ENCODE measurements around the gene ADGRG1.
A peak's percentile ranks its signal among the peaks of the same experiment; 100 is the strongest.

The ADGRG1 gene

DNA sequence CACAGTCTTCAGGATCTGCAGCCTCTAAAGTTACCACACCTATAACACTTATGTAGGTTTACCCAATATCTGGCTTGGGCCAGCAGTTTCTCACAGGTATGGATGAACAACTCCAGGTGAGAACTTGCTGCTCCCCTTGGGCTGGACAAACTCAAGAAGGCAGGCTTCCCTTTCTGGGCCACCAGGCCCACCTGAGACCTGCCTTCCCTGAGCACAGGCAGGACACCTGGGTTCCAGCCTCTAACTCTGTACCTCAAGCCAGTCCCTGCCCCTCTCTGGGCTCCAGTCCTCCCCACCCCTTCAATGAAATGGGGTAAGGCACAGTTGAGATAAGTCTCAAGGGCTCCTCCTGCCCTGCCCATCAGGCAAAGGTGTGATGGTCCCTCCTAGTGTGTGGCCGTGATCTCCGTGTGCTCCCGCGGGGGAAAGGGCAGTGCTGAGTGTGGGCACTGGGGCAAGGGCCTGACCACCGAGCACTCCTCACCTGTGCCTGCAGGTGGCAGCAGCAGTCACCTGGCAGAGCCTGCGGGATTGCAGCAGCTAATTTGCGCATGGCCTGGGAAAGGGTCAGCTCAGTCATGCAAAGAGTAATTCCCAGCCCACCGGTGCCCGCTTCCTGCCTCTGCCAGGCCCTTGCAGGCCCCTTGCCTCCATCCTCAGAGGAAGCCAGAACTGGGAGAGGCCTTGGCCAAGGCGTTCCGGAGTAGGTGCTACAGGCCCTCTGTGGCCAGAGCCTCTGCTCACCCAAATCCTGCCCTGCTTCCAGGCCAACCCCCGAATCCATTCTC is 28.2 kb upstream of the ADGRG1 start:
- Mint-ChIP-seq H3K36me3 (peaks cover 11% of the 10 kb centered on the region), H3K27me3 (peaks cover 29% of the 10 kb centered on the region), H3K27ac (no peak overlapping the region), H3K9me3 (peaks cover 6% of the 10 kb centered on the region), H3K4me3 (no peak overlapping the region), H3K4me1 (peaks cover 15% of the 10 kb centered on the region)
- ATAC-seq = peak; percentile 59

DNA sequence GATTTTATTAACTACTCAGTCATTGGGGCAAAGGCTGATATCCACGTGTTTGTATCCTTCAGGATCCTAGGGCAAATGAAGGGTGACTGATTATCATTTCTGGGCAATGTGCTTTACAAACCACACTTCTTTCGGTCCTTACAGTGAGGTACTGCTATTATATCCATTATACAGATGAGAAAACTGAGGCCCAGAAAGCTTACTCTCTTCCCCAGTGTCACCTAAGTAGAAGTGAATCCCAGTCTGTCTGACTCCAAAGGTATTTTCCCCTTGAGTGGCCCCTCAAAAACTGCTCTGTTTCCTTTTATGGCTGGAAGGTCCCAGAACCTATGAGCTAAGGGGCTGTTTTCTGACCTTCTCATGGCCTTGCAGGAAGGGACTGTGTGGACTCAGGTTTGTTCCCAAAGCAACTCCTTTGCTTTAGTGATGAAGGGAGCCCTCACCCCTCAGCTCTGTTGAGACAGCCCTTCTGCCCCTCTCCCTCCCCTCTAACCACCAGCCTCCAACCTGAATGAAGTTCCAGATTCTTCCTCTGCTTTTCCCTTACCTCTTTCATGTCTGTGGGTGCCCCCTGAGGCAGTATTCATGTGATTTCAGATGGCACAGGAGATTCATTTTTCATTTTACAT is 27.4 kb upstream of the ADGRG1 start:
- H3K4me1 Mint-ChIP-seq = peaks cover 15% of the 10 kb centered on the region
- peaks cover 4% of the 10 kb centered on the region for H3K9me3 Mint-ChIP-seq
- peak overlapping the region; percentile 76 for H3K27ac Mint-ChIP-seq
- ATAC-seq = no peak
- H3K36me3 Mint-ChIP-seq = peaks cover 6% of the 10 kb centered on the region
- H3K4me3 Mint-ChIP-seq = no peak overlapping the region
- peaks cover 36% of the 10 kb centered on the region for H3K27me3 Mint-ChIP-seq

DNA sequence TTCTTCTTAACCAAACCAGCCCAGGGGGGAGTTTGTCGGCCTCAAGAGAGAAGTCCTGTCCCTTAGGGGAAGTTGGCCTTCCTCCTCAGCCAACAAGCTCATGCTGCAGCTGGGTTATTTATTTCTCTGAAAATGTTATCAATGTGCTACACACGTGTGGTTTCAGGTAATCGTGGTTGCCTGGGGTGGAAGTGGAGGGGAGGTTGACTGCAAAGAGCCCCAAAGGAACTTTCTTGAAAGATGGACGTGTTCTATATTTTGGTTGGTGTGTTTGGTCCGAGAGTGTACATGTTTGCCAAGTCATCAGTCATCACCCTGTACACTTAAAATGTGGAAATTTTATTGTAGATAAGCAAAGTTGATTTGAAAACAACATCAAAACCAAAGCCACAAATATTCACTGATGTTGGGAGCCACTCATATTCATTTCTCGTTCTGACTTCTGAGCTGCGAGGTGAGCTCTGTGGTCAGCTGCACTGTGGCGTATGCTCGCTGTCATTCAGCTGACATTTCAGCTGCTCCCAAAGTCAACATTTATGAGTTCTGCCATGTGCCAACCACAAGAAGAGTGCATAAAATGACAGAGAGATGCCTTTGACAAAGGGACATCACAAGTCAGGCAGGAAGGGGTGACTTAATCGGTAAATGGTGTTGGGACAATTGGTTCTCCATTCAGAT is 26.5 kb upstream of the ADGRG1 start:
- peaks cover 41% of the 10 kb centered on the region for H3K27me3 Mint-ChIP-seq
- peaks cover 4% of the 10 kb centered on the region for H3K9me3 Mint-ChIP-seq
- peak overlapping the region; percentile 76 for H3K27ac Mint-ChIP-seq
- peaks cover 15% of the 10 kb centered on the region for H3K4me1 Mint-ChIP-seq
- H3K36me3 Mint-ChIP-seq = peaks cover 6% of the 10 kb centered on the region
- H3K4me3 Mint-ChIP-seq = no peak overlapping the region
- peak; percentile 94 for ATAC-seq

DNA sequence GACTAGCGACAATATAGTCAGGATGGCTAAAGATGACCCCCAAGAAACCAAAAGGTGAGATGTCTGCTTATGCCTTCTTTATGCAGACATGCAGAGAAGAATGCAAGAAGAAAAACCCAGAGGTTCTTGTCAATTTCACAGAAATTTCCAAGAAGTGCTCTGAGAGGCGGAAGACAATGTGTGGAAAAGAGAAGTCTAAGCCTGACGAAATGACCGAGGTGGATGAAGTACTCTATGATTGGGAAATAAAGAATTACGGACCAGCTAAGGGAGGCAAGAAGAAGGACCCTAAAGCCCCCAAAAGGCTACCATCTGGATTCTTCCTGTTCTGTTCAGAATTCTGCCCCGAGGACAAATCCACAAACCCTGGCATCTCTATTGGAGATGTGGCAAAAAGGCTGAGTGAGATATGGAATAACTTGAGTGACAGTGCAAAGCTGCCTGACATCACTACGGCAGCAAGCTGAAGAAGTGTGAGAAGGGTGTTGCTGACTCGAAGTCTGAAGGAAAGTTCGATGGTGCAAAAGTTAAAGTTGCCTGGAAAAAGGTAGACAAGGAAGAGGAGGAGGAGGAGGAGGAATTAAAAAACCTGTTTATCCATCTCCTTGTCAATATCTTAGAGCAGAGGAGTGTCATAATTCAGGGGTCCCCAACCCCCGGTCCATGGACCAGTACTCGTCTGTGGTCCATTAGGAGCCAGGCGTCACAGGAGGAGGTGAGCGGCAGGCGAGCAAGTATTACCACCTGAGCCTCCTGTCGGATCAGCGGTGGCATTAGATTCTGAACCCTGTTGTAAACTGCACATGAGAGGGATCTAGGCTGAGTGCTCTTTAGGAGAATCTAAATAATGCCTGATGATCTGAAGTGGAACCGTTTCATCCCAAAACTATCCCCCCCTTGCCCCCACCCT is 25.1 kb upstream of the ADGRG1 start:
- Mint-ChIP-seq H3K27ac (no peak overlapping the region), H3K4me3 (no peak overlapping the region), H3K27me3 (peaks cover 45% of the 10 kb centered on the region), H3K36me3 (no peaks in the 10 kb centered on the region), H3K4me1 (peaks cover 15% of the 10 kb centered on the region), H3K9me3 (peaks cover under 1% of the 10 kb centered on the region)
- ATAC-seq = no peak

DNA sequence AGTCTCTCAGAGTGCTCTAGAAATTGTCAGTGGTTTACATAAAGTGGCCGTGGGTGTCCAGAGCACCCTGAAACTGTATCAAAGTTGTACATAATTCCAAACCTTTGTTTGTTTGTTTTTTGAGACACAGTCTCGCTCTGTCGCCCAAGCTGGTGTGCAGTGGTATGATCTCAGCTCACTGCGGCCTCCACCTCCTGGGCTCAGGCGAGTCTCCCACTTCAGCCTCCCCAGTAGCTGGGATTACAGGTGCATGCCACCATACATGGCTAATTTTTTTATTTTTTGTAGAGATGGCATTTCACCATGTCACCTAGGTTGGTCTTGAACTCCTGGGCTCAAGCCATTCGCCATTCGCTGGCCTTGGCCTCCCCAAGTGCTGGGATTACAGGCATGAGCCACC is 24.3 kb upstream of the ADGRG1 start:
- Mint-ChIP-seq H3K27me3 (peaks cover 41% of the 10 kb centered on the region), H3K4me3 (no peak overlapping the region), H3K27ac (no peak overlapping the region), H3K4me1 (peaks cover 18% of the 10 kb centered on the region), H3K36me3 (no peaks in the 10 kb centered on the region), H3K9me3 (no peaks in the 10 kb centered on the region)
- no peak for ATAC-seq

DNA sequence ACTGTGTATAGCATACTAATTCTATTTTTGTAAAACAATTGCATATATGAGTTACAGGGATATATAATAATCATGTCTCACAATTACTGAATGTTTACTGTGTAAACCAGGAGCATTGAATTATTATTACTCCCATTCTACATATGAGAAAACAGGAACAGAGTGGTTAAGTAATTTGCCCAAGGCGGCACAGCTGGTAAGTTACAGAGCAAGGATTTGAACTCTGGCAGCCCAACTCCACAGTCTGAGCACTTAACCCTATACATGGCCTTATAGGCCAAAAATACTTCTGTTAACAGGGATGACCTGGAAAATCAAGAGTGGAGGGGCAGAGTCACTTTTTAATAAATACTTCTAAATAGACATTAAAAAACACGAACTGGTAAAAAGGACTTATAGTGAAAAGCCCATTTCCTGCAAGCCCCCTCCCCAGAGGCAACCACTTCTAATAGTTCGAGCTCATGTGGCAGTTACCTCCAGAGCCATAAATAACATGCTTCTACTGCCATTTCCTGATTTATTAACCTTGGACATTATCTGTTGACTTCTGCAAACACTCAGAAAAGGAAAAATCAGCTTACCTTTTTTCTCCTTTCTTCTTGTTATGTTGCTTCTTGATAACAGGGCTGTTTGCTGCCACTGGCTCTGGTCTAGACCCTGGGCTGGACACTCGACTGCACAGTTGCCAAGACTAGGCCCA is 22.1 kb upstream of the ADGRG1 start:
- no peak overlapping the region for H3K4me3 Mint-ChIP-seq
- no peaks in the 10 kb centered on the region for H3K9me3 Mint-ChIP-seq
- no peaks in the 10 kb centered on the region for H3K36me3 Mint-ChIP-seq
- no peak overlapping the region for H3K27ac Mint-ChIP-seq
- H3K4me1 Mint-ChIP-seq = peaks cover 35% of the 10 kb centered on the region
- ATAC-seq = no peak
- peaks cover 43% of the 10 kb centered on the region for H3K27me3 Mint-ChIP-seq

DNA sequence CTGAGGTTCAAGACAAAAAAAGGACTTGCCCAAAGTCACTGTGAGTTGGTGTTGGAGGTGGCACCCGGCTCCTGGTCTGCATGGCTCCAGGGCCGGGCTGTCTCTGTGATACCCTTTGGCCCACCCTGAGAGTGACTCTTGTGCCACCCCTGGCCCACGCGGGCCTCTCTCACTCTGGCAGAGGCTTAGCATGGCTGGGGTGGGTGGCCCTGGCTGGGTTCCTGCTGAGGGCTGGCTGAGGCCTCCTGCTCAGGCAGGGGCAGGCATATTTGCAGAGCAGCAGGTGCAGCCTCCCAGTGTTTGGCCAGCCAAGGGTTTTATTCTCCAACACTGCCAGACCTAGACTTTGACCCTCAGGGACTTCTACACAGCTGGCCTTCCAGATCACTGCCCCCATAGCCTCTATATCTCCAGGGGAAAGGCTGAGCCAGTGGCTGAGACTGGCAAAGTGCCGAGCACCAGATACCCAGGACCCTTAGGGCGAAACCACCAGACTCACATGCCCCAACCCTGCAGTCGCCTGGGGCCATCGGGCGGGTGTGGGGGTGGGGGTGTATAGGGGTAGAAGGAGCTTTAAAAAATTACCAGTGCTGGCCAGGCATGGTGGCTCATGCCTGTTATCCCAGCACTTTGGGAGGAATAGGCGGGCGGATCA is 21.5 kb upstream of the ADGRG1 start:
- no peak overlapping the region for H3K27ac Mint-ChIP-seq
- H3K36me3 Mint-ChIP-seq = no peaks in the 10 kb centered on the region
- peaks cover 48% of the 10 kb centered on the region for H3K27me3 Mint-ChIP-seq
- H3K4me1 Mint-ChIP-seq = peaks cover 32% of the 10 kb centered on the region
- H3K4me3 Mint-ChIP-seq = no peak overlapping the region
- no peak for ATAC-seq
- H3K9me3 Mint-ChIP-seq = no peaks in the 10 kb centered on the region

DNA sequence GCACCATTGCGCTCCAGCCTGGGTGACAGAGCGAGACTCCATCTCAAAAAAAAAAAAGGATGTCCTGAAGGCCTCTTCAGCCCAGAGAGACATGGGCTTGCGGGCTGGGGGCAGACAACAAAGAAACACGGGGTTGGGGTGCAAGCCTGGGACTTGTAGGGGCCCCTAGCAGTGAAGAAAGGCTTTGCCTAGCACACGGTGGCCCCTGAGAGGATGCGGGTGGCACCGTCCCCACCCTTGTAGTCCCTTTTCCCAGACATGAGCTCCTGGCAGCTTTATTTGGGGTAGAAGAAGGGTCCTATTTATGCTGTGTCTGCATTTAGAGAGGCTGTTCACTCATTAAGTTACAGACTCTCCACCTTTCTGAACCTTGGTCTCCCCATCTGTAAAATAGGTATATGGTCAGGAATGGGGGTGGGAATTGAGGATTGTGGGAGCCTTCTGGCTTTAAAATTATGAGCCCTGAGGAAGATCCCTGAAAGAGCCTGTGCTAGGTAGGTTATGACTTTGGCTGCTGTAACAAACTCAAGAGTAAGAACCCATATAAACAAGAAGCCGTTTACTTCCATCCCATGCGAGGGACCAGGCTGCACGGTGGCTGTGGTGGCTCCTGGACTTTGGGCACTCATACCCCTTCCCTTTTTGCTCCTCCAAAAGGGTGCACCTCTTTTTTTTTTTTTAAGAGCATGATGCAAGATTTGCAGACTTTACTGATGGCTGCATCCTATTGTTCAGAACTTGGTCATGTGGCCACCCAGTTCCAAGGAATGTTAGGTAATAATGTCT is 20.6 kb upstream of the ADGRG1 start:
- Mint-ChIP-seq H3K9me3 (no peaks in the 10 kb centered on the region), H3K36me3 (no peaks in the 10 kb centered on the region), H3K27me3 (peaks cover 44% of the 10 kb centered on the region), H3K4me3 (no peak overlapping the region), H3K4me1 (peaks cover 27% of the 10 kb centered on the region), H3K27ac (no peak overlapping the region)
- no peak for ATAC-seq

DNA sequence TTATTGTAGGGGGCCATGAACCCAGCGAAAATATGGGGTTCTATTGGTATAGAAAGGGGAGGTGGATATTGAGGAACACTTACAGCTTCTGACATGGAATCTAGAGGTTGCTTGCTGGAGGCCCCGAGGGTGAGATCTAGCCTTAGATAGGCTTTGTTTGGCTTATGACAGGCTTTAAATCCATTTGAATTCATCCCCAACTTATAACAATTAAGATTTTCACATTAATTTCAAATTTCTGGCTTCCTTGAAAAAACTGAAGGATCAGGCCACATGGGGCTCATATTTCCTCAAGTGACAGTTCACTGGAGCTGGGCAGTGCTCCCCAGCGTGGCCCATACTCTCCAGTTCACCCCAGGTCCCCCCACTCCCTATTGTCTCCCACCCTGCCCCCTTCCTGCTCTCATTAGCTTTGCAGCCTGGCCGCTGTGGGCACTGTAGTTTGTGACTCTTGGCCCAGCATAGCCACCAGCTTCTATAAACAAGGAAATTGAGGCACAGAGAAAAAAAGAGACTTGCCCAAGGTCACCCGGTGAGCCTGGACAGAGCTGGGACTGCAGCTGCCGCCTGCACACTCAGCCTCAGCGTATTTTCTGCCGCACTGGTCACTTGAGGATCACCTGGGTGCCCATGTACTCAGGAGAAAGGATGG is 19.8 kb upstream of the ADGRG1 start:
- Mint-ChIP-seq H3K9me3 (no peaks in the 10 kb centered on the region), H3K4me1 (peaks cover 27% of the 10 kb centered on the region), H3K36me3 (no peaks in the 10 kb centered on the region), H3K27ac (no peak overlapping the region), H3K27me3 (peaks cover 37% of the 10 kb centered on the region), H3K4me3 (no peak overlapping the region)
- no peak for ATAC-seq

DNA sequence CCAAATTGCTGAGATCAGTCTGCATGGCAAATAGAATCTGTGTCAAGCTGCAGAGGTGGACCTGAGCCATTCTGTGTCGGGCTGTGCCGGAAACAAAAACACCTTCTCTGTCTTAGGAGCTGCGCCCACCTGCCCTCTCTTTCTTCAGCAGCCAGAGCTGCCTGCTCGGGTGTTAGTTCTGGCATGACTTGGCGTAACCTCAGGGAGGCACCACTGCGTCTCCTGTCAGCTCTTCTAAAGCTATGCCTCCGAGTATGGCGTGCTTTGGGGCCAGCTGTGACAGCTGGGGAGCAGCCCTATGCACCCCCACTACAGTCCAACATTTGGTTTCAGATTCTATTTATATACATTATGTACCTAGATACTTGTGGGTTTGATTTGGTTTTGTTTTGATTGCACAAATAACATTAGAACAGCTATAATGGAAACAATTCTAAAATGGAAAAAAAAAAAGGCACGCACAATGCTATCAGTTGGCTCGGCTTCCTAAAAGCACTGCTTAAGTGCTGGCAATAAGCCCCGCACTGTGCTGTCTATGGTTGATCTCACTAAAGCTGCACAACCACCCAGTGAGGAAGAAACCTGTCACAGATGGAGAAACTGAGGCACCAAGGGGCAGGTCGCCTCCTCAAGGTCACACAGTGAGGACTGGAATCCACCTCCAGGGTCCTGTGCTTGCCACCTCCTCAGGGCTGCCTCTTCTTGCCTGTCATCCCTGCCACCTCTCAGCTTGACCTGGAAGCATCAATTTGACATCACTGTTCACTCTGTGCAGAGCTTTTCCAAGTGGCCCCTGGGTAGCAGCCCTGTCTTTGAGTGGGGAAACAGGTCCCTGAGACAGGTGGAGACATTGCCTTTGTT is 18.7 kb upstream of the ADGRG1 start:
- peak overlapping the region; percentile 64 for H3K4me3 Mint-ChIP-seq
- H3K27me3 Mint-ChIP-seq = peaks cover 35% of the 10 kb centered on the region
- no peaks in the 10 kb centered on the region for H3K36me3 Mint-ChIP-seq
- no peaks in the 10 kb centered on the region for H3K9me3 Mint-ChIP-seq
- H3K4me1 Mint-ChIP-seq = peaks cover 35% of the 10 kb centered on the region
- peak overlapping the region; percentile 76 for H3K27ac Mint-ChIP-seq
- peak; percentile 93 for ATAC-seq

DNA sequence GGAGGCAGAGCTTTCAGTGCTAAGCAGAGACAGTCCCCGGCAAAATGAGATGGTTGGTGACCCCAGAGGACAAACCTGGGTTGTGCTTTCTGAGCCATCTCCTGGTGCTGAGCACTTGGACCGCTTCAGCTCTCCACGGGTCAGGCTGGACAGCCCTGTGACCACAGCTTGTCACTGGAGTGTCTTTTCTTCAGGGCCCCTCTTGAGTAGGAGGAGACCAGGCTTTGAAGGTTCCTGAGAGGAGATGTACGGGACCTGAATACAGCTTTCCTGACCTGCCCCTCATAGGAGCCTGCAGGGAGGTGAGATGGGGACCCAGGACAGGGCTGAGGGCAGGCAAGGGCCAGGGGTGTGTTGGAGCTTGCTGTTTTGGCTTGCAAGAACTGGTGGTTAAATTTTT is 17.8 kb upstream of the ADGRG1 start:
- peak overlapping the region; percentile 76 for H3K27ac Mint-ChIP-seq
- H3K36me3 Mint-ChIP-seq = no peaks in the 10 kb centered on the region
- peaks cover 27% of the 10 kb centered on the region for H3K27me3 Mint-ChIP-seq
- H3K9me3 Mint-ChIP-seq = no peaks in the 10 kb centered on the region
- ATAC-seq = no peak
- H3K4me1 Mint-ChIP-seq = peaks cover 39% of the 10 kb centered on the region
- no peak overlapping the region for H3K4me3 Mint-ChIP-seq

DNA sequence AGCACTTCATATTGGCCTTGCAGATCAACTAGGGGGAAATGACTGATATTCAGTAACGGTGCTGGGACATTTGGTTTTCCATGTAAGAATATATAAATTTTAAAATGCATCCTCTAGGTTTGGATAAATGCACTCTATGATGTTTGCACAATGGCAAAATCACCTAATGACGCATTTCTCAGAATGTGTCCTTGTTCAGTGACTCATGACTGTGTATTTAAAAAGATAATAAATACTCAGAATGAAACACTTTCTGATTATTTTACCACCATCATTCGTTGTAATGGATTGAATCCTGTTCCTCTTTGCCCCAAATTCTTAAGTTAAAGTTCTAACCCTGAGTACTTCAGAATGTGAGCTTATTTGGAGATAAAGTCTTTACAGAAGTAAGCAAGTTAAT is 17.2 kb upstream of the ADGRG1 start:
- no peak for ATAC-seq
- no peak overlapping the region for H3K4me3 Mint-ChIP-seq
- H3K9me3 Mint-ChIP-seq = no peaks in the 10 kb centered on the region
- H3K36me3 Mint-ChIP-seq = no peaks in the 10 kb centered on the region
- H3K27me3 Mint-ChIP-seq = peaks cover 24% of the 10 kb centered on the region
- H3K27ac Mint-ChIP-seq = peak overlapping the region; percentile 76
- peaks cover 39% of the 10 kb centered on the region for H3K4me1 Mint-ChIP-seq
